Measurements from ENCODE around the gene CARD9. TPM values are rescaled to one million over a fixed set of nuclear protein-coding genes. Genes with fewer than 3 reads are reported as not detected.

CARD9 gene
- total RNA-seq, 1 donor from 2014 or later: 2.1 TPM

DNA sequence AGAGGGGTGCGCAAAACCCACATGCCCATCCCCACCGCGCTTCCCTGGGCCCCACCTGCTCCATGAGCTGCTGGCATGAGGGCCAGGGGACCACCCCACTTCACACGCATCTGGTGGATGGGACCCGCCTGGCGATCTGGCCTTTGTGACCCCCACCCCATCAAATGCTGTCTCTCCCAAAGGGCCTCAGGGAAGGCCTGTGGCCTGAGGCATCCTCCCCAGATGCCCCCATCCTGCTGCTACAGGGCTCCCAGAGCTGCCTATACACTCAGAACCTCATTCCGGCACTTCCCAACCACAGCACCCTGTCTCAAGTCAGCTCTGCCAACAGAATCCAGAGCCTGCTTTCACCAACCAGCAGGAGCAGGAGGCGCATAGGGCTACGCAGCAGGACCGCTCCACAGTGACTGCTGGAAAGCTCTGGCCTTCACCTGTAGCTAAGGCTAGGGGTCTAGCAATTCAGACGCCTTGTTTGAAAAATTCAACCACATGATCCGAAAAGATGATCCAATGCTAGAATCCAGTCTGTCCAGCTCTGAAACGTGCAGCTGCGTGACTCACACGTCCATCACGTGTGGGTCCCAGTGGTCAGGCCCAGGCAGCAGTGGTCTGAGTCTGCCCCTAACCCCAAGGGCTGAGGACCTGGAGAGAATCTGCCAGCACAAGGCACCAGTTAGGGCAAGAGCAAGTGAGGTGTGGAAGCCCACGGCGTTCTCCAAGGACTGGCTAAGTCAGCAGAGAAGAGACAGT, 27.9 kb upstream of the CARD9 start:
- ATAC-seq: no peak
- DNase-seq (ENCODE audit: low spot score): no peak

DNA sequence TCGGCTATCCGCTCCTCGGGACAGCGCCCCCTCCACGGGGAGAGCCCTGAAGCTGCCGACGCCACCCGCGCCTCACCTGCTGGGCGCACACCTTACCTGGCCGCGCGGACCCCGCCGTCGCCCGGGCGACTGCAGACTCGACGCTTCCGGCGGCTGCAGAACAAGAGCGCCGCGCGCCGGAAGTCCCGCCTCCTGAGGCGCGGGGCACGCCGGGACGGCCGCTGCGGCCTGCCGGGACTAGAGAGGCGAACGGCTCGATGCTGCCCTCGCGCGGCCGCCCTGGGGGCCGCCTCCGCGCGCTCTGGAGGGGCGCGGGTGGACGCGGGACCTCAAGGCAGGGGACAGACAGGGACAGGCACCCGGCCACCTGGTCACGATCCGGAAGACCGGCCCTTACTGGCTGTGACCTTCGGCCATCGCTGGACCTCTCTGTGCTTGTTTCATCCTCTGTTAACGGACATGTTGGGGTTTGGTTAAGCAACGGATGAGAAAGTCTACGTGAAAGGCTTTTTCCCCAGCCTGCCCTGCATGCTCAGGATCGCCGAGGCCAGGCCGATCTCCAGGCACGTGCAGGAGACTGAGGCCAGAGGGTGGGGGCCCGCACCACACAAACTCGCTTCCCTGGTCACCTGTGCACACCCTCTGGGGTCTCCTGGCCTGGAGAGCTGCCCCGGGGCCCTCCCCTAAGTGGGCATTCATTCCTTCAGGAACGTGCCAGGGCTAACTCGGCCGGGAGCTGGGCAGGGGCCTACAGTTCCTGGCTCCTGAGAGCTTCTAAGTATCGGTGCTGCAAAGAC, 26.8 kb upstream of the CARD9 start, which contains the start of gene SNAPC4:
Gene SNAPC4 (minus strand): TSS at position 133 of the 797 bp plus-strand sequence. CDS start 1,742 bp downstream, outside the sequence.
- peak; percentile 83 for ATAC-seq
- peak; percentile 89 for DNase-seq (ENCODE audit: low spot score)

DNA sequence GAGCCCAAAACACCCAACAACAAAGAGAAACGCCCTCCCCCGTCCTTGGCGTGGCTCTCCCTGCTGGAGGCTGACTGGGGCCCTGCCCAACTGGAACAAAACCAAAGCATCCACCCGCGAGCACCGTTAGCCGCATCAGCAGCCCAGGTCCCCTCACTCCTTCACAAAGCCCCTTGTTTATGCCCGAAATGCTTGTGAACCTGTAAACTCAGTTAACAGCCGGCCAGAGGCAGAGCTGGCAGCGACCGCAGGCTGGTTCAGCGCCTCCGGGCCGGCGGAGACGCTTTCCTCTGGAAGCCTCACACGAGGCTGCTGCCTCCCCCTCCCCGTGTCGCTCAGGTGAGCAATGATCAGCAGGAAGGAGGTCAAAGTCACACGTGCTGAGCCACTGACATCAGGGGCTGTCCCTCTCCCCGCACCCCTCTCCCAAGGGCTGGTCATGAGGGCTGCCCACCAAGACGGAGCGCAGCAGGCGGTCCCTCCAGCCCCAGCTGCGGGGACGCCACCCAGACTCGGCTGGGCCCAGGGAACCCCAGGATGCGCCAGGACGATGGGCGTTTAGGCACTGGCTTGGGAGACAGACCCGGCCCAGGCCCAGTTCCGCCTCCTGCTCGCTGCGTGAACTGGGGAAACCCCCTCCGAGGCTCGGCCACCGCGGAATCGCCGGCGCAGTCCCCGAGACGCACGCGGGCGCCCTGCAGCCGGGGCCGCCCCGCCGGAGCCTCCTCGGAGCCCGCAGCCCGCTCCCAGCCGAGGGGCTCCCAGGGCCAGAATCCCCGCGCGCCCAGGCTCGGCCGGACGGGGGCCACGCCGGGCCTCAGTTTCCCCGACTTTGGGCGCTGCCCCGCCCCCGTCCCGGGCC, 25.9 kb upstream of the CARD9 start:
- DNase-seq (ENCODE audit: low spot score): no peak
- peak; percentile 41 for ATAC-seq

DNA sequence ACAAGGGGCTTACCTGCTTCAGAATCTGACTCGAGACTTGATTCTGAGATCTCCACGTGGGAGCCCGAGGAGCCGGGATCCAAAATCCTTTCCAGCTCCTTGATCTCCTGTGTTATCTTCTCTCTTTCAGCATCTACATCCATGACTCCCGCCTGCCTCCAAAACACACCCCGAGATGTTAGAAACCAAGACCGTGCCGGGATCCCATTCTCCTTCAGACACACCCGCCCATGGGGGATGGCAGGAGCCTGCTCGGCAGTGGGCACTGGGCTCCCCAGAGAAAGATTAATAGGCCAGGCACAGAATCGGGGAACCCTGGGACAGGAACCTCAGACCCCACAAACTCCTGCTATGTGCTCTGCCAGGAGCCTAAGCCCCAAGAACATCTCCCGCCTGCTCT, 24.8 kb upstream of the CARD9 start:
- no peak for DNase-seq (ENCODE audit: low spot score)
- ATAC-seq: no peak

DNA sequence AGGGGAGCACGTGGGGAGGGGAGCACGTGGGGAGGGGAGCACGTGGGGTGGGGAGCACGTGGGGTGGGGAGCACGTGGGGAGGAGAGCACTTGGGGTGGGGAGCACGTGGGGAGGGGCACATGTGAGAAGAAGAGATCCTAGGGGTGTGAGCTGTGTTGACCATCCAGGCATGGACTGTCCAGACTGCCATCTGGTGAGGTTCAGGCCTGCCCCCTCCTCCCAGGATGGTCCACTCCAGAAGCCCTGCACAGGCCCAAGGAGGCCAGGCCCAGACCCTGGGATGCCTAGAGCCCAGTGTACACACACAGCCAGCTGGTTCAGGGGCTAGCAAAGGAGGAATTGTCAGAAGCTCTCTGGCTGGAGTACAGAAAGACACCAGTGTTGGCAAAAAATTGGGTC, 24.2 kb upstream of the CARD9 start:
- ATAC-seq (no peak), DNase-seq (ENCODE audit: low spot score) (no peak)

DNA sequence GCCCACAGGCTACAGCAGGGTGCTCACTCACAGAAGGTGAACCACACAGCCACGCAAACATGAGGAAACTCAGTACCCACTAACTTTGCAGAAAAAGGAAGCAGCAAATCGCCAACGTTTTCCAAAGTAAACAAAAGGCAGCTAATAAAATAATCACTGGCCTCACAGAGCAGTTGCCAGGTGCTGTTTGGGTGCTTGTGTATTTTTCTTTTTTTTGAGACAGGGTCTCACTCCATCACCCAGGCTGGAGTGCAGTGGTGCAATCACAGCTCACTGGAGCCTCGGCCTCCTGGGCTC, 22.7 kb upstream of the CARD9 start:
- peak; percentile 30 for ATAC-seq
- DNase-seq (ENCODE audit: low spot score): no peak

DNA sequence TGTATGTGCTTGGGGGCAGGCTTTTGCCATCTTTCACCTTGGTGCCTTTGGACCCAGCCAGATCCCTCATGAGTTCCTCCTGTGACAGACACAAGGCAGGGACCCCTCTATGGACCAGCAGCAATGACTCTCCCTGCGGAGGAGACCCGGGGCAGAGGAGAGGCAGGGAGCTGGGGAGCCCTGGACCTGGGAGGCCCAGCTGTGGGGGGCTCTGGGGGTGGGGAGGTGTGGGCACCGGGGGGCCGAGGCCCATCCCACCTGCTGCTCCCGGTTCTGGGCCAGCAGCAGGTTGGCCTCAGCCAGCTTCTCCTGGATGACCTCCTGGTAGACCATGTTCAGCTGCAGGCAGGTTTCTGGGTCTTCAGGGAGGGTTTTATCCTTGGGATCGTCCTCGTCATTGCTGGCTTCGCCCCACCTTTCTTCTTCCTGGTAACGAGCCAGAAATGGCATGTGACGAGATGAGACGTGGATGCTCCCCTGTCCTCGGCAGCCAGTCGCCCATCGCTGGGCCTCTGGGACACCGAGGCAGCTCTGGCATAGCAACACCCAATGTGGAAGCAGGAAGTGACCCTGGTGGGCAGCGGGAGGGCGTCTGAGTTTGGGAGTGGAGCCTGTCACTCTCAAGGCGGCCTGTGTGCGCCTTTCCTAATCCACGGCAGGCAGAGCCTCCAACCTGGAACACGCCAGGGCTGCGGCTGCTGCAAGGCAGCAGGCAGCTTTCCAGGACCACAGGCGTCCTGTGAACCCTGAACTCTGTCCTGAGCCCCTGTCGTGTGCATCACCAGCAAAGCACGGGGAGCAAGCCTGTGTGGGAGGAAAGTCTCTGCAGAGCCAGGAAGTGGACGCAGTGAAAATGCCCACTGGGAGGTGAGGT, 22.1 kb upstream of the CARD9 start:
- ATAC-seq: peak; percentile 71
- DNase-seq (ENCODE audit: low spot score): peak; percentile 93

DNA sequence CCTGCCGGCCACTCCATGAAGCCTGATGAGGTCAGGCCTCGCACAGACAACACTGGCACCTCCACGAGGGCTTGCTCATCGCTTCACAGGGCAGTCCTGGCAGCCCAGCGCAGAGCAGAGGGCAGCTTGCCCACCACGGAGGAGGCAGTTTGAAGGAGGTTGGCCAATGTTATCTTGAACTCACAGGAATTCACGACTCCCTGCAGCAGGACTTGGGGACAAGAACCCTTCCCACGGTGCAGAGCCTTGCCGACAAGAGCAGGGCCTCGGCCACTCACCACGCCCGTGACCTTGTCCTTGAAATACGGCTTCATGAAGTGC, 21.5 kb upstream of the CARD9 start:
- DNase-seq (ENCODE audit: low spot score) (no peak), ATAC-seq (no peak)

DNA sequence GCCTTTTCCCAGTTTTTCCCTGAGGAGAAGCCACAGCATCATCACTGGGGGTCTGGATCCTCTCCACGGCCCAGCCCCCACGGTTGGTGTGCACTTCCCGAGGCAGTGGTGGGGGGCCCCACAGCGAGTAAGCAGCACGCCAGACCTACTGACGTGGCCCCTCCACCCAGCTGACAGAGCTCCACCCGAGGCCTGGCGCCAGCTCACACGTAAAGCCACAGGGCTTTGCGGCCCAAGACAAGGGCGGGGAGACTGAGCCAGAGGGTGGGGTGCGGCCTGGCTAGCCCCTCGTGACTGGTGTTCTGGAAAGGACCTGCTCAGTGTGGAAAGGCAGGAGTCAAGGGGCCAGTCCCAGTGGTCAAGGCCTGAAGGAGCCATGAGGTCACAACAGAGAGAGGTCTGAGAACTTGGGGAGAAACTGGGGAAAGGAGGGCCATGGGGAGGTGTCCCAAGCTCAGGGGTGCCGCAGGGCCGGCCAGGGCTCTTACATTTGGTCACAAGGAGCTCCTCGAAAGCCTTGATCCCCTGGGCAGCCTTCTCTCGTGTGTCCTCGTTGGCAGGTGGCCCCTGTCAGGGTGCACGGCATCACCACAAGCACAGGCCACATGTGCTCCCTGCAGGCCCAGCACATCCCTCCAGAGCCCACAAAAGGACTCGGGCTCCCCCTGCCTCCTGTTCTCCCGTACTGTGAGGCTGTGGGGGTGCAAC, 21.0 kb upstream of the CARD9 start:
- DNase-seq (ENCODE audit: low spot score) (no peak), ATAC-seq (no peak)

DNA sequence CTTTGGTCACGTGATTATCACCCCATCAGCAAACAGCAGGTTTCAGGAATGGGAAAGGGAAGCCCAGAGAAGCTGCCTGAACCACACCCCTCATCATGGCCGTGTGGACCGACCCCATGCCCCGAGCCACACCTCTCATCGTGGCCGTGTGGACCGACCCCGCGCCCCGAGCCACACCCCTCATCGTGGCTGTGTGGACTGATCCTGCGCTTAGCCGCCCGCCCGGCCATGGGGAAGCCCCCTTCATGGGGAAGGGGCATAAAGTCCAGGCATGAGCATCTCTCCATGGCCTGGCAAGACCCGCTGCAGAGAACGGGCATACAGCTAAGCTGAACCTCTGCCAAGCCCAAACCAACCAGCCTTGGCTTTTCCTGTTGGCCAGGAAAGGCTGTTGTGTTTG, 20.1 kb upstream of the CARD9 start:
- ATAC-seq (no peak), DNase-seq (ENCODE audit: low spot score) (no peak)

DNA sequence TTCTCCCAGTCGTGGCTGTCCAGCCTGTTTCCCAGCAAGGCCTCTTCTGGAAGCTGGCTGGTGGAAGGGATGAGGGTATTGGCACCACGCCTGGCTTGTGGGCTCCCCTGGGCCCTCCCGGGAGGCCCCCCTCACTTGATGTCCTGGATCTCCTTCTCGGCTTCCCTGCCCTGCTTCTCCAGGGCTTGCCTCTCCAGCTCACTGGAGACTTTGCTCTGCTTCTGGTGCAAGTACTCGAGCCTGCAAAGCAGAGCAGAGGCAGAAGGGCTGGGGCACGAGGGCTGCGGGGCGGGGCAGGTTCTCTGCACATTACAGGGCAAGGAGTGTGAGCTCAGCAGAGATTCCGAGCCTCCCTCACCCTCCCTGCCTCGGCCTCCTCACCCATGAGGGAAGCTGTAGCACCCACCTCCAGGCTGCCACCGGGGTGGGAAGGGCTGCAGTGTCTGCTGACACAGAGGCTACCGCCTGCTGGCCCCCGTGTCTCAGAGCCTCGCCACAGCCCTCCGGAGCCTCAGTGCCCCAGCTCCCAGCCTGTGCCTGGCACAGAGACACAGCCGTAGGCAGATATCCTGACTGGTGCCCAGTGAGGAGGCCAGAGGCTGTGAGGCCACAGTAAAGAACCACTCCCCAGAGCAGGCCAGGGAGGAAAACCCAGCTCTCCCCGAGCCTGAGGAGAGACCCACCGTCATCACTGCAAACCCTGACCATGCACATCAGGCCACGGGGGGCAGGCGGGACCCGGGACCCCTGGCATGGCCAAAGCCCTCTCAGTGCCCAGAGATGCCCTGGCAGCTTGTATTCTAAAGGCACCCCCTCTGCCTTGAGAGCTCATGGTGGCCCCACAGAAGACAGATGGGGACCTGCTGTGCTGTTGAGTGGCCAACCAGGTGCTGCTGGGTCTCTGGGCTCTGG, 19.3 kb upstream of the CARD9 start:
- ATAC-seq (no peak), DNase-seq (ENCODE audit: low spot score) (no peak)

DNA sequence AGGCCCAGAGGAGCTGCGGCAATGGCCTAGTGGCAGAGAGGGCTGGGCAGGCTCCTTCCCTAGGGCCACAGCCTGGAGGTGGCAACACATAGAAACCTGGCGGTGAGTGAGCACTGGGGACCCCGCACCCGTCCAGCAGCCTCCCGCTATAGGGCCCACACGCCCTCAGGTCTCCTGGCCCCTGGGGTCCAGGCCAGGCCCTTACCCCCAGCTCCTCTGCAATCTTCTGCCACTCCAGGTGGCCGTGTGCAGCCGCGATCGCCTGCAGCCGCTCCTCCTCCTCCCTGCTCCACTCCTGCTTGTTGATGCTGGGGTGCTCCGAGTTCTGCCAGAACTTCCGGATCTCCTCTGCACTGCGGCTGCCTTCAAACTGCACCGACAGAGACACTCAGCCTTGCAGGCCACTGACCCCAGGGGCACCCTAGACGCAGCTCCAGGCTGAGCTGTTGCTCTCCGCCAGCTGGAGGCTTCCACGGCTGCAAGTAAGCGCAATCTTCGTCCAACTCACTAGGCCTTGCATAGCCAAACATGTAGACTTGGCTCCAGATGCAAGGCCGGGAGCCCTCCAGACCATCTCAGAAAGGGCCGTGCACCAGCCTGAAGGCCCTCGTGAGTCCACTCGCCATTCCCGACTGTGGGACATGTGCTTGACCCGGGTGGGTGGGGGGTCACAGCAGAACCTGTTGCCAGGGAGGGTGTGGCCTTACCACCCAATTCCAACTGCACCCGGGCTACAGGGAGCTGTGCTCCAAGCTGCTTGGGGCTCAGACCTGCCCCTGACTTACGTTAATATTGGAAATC, 18.5 kb upstream of the CARD9 start:
- ATAC-seq (no peak), DNase-seq (ENCODE audit: low spot score) (no peak)

DNA sequence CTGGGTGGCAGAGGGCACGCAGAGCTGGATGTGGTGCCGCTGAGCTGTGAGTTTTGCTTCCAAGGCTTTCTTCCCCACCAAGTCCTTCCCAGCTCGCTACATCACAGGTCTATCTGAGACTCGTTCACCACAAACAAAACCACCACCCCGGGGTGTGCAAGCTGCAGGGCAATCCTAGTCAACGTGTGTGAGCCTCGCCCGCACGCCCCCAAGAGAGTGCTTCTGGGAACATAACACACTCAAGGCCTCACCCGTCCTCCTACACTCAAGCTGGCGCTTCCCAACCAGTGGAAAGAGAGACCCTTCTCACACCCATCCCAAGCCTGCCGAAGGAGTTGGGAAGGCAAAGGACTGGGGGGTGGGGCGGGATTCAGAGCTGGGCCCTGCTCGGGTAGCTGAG, 15.9 kb upstream of the CARD9 start:
- ATAC-seq (no peak), DNase-seq (ENCODE audit: low spot score) (no peak)

DNA sequence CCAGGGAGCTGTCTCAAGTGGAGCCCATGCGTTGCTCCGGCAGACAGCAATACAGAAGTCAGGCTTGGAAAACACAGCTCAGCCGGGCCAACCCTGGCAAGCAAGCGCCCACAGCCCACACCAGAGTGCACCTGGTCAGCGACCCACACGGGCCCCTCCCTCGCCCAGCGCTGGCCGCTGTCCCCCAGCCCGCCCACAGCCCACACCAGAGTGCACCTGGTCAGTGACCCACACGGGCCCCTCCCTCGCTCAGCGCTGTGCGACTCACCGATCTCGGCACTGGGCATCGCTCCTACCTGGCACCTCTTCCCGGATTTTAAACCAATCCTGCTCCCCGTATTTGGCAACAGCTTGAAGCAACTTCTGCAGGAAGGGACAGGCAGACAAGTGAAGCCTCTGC, 13.7 kb upstream of the CARD9 start:
- peak; percentile 93 for ATAC-seq

DNA sequence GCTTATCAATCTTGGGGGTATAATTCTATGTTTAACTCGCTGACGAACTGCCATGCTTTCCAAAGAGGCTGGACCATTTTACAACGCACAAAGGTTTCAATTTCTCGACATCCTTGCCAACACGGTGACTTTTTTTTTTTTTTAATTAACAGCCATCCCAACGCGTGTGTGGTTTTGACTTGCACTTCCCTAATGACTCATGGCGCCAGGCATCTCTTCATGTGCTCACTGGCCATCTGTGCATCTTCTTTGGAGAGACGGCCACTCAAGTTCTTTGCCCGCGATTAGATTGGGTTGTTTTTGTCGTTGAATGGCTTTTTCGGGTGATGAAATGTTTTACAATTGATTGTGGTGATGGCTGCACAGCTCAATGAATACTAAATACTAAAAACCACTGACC, 12.5 kb upstream of the CARD9 start:
- DNase-seq (ENCODE audit: low spot score) (no peak), ATAC-seq (no peak)

More for the DNA sequence above, 13.7 kb upstream of the CARD9 start:
- peak; percentile 80 for DNase-seq (ENCODE audit: low spot score)

DNA sequence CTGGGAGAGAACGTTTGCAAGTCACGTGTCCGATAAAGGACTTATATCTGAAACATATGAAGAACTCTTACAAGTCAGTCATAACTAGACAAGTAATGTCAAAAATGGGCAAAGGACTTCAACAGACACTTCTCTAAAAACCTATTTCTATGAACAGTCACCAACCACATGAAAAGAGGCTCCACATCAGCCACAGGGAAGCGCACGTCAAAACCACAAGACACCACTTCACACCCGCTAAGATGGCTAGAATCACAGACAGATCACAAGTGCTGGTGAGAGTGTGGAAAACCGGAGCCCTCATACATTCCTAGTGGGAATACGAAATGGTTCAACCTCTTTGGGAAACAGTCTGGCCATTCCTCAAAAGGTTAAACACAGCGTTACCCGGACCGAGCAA, 11.5 kb upstream of the CARD9 start:
- ATAC-seq: no peak

DNA sequence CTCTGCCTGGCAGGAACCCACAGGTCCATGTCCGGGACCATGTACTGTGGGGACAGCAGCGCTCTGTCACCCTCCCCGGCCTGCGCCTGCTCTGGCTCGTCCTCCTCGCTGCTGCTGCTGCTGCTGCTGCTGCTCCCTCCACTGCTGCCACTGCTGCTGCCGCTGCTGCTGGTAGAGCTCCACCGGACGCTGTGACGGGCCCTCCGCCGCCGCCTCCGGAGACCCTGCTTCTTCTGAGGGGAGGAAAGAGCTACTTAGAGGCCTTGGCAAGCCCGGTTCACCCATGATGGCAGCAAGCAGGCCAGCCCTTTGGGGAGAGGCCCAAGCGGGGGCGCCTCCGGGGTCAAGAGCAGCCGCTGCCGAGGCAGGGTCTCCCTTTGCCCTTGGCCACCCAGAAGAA, 10.0 kb upstream of the CARD9 start:
- no peak for DNase-seq (ENCODE audit: low spot score)
- ATAC-seq: no peak

More for the DNA sequence above, 11.5 kb upstream of the CARD9 start:
- no peak for DNase-seq (ENCODE audit: low spot score)

DNA sequence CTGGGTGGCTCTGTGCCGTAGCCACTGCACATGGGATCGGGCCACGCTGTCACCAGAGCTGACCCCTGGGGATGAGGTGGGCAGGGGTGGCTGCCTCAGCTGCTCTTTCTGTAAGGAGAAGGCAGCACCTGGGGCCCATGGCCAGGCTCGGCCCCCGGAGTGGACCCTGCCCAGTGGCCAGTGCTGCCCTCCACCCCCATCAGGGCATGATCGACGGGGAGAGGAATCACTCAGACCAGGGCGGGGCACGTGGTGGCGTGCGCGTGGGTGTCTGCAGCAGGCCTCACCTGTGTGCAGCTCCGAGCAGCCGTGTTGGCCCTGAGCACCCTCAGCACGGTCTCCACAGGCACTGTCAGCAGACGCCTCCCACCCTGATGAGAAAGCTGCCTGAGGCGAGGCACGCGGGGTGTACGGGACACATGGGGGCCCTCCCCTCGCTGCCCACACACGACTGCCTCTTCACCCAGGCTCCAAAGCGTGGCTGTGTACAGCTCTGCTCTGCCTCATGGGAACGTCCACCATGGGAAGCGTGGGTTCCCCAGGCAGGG, 8.6 kb upstream of the CARD9 start:
- ATAC-seq: no peak
- no peak for DNase-seq (ENCODE audit: low spot score)
